Measurements from ENCODE around the gene WSB2. TPM values are rescaled to one million over a fixed set of nuclear protein-coding genes. Genes with fewer than 3 reads are reported as not detected.

WSB2 gene
- total RNA-seq, 3 donors from 2014 or later, result 103 to 159 (median 119) TPM

DNA sequence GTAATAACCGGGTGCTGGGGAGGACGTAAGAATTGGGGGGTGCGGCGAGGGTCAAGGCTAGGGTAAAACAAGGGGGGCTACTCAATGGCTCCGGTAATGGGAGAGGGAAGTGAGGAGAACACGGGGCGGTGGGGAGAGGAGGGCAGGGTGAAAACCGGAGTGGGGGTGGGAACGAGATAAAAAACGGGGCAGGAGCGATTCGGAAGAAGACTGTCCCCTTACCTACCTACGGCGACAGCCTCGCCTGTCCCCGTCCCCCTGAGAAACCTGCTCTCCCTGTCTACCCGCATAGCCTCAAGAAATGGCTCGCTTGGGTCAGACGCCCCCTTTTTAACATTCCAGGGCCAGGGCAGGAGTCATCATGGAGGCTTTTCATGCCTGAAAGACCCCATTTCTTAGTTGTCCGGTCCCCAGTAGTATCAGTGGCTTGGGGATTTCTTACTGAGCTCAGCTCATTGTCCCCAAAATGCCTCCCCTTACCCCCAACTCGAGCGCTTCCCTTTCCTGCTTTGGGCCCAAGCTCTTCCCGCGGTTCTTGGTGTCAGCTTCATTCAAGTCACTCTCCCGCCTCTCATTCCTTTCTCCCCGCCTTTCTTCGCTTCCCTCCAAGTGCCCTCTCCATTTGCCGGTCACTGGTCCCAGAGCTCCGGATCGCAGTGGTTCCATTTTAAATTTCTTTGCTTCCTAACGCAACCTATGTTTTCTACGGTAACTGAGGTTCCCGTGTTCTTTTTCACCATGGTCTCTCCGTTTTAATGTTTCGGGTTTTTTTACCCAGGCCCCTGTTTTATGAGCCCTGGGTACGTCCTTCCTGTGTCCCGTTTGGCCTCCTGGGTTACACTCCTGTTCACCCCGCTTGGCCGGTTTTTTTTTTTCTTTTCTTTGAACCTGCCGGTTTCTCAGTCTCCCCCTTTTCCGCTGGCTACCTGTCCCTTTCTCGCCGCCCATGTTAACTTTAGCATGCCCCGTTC is 1.2 kb upstream of the WSB2 start:
- Histone ChIP-seq H3K4me3 (peak overlapping the region; percentile 58), H3K4me1 (ENCODE audit: low read depth) (peaks cover 23% of the 10 kb centered on the region), H3K36me3 (ENCODE audit: low read depth) (no peaks in the 10 kb centered on the region), H3K9me3 (no peaks in the 10 kb centered on the region)
- DNase-seq, result peak; percentile 56 to 66 (median 60)
- ATAC-seq, result peak; percentile 48
- intact Hi-C loops (cut with DNase I, micrococcal nuclease), result no loop called here
- TF ChIP-seq, protein P1, sequence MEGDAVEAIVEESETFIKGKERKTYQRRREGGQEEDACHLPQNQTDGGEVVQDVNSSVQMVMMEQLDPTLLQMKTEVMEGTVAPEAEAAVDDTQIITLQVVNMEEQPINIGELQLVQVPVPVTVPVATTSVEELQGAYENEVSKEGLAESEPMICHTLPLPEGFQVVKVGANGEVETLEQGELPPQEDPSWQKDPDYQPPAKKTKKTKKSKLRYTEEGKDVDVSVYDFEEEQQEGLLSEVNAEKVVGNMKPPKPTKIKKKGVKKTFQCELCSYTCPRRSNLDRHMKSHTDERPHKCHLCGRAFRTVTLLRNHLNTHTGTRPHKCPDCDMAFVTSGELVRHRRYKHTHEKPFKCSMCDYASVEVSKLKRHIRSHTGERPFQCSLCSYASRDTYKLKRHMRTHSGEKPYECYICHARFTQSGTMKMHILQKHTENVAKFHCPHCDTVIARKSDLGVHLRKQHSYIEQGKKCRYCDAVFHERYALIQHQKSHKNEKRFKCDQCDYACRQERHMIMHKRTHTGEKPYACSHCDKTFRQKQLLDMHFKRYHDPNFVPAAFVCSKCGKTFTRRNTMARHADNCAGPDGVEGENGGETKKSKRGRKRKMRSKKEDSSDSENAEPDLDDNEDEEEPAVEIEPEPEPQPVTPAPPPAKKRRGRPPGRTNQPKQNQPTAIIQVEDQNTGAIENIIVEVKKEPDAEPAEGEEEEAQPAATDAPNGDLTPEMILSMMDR (IDR thresholded peaks at IDR 0.05), result no peak

DNA sequence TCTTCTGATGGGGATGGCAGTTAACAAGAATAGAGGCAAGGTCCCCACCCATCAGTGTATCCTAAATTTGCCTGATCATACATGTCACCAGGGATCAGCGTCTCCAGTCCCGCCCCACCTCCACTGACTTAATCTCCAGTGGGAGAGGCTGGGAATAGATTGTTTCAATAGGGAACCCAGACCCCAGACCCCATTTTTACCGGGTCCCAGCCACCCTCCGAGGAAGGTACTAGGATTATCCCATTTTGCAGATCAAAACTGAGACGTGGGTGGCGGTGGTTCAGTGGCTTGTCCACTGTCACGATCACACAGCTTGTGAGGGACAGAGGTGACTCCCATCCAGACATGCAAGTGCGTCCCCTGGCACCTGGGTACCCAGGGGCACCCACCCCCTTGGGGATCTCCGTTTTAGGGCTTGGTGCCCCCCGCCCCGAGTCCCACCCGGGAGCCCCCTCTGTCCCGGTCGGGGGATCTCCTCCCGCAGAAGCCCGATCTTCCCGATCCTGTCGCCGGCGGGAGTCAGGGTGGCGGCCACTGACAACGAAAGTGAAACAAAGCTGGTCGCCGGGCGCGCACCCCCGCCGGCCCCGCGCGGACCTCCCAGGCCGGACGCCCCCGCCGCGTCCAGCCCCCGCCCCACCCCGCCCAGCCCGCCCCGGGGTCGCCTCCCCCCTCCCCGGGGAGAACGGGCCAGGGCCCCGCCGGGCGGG is 523 bp downstream of the WSB2 start:
- intact Hi-C loops (cut with DNase I, micrococcal nuclease), result no loop called here
- DNase-seq (peak; percentile 74 to 81 (median 81)), ATAC-seq (peak; percentile 43)
- Histone ChIP-seq H3K4me1 (ENCODE audit: low read depth) (peaks cover 32% of the 10 kb centered on the region), H3K4me3 (peak overlapping the region; percentile 58), H3K36me3 (ENCODE audit: low read depth) (no peaks in the 10 kb centered on the region), H3K9me3 (no peaks in the 10 kb centered on the region)
- TF ChIP-seq, protein P1 (IDR thresholded peaks at IDR 0.05), result no peak

DNA sequence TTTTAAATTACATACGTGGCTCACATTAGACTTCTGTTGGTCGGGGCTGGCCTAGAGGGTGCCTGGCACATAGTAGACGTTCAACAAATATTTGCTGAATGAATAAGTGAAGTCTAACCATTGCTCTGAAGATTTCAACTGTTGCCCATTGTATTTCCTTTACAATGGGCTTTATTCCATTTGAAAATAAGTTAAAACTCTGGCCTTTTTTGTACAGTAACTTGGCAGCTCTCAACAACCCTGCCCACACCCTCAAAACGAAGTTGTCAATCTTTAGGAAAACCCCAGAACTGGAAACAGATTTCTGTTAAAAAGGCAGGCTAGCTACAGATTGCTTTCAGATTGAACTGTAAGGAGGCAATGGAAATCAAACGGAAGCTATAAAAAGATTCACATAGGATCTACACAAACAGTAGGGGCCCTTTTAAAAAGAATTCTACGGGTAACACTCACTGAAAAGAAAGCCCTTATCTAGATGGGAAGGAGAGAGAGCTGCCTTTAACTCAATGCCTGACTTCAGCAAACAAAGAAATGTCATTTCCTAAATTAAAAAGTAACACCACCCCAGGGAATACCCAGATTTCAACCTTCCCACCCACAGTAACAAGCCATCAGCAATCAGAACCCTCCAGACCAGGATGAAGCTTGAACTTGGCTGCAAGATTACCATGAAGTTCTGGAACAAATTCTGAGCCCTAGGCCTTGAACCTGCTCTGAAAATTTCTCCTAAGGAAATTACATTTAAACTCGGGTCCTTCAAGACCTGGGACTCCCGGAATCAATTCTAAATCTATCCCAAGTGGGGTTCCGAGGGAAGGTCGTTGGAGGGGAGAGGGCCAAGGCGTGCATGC is 1.4 kb downstream of the WSB2 start:
- H3K9me3 ChIP-seq, result no peaks in the 10 kb centered on the region
- ATAC-seq (no peak), DNase-seq (no peak)
- intact Hi-C loops (cut with DNase I, micrococcal nuclease), result no loop called here
- H3K4me1 ChIP-seq (ENCODE audit: low read depth), result peaks cover 32% of the 10 kb centered on the region
- TF ChIP-seq, protein P1 (IDR thresholded peaks at IDR 0.05), result no peak
- no peak overlapping the region for H3K4me3 ChIP-seq
- H3K36me3 ChIP-seq (ENCODE audit: low read depth), result no peaks in the 10 kb centered on the region

DNA sequence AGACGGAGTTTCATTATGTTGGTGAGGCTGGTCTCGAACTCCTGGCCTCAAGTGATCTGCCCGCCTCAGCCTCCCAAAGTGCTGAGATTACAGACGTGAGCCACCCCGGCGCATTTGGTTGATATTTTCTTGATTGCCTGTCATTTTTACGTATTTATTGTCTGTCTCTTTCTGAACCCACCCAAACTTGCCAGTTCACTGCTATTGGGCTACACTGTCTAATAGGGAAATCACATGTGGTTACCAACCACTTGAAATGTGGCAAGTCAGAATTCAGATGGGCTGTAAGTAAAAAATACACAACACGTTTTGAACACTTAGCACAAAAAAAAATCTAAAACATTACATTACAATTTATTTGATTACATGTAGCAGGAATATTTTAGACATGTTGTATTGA is 2.1 kb downstream of the WSB2 start:
- TF ChIP-seq, protein P1 (IDR thresholded peaks at IDR 0.05), result no peak
- DNase-seq, result no peak
- intact Hi-C loops (cut with DNase I, micrococcal nuclease), result no loop called here
- H3K4me3 ChIP-seq, result no peak overlapping the region
- H3K9me3 ChIP-seq, result no peaks in the 10 kb centered on the region
- ATAC-seq, result no peak
- peaks cover 34% of the 10 kb centered on the region for H3K4me1 ChIP-seq (ENCODE audit: low read depth)
- H3K36me3 ChIP-seq (ENCODE audit: low read depth), result no peaks in the 10 kb centered on the region

DNA sequence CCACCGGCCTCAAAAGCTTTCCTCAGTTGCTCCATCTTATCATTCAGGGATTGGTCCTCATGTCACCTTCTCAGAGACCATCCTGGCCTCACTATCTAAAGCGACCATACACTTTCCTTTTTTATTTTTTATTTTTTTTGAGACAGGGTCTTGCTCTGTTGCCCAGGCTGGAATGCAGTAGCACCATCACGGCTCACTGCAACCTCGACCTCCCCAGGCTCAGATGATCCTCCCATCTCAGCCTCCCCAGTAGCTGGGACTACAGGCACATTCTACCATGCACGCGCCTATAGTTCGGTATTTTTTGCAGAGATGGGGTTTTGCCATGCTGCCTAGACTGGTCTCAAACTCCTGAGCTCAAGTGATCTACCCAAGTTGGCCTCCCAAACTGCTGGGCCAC is 2.8 kb downstream of the WSB2 start:
- peaks cover 34% of the 10 kb centered on the region for H3K4me1 ChIP-seq (ENCODE audit: low read depth)
- H3K36me3 ChIP-seq (ENCODE audit: low read depth), result no peaks in the 10 kb centered on the region
- H3K4me3 ChIP-seq, result no peak overlapping the region
- DNase-seq, result no peak
- no peak for ATAC-seq
- TF ChIP-seq, protein P1 (IDR thresholded peaks at IDR 0.05), result no peak
- intact Hi-C loops (cut with DNase I, micrococcal nuclease), result no loop called here
- no peaks in the 10 kb centered on the region for H3K9me3 ChIP-seq

Data from mucosa of descending colon (tissue), 3 donors.